GM12878 (cell line): ENCODE data around the gene PKM. TPM values are rescaled to one million over a fixed set of nuclear protein-coding genes. Genes with fewer than 3 reads are reported as not detected.

Source experiments
- ATAC-seq: fragments of 200-7000 bp; cut with Tn5 transposase; 3 replicates; pipeline ENCODE4 v1.9.1; 2020; ENCODE audit warnings: mild to moderate bottlenecking, moderate library complexity
- BruUV-seq: library from RNA; stranded (reverse); fragments of 400-500 nt; replicated peaks from 2 replicates; lab custom pipeline; 2021; lab: Mats Ljungman, UMichigan
- CTCF ChIA-PET: fragments of 300-600 bp; sonication (Branson Sonifier 250); formaldehyde crosslinking; extraction: SDS; loops from one replicate; lab custom pipeline; 2021; ENCODE audit warnings: inconsistent platforms; lab: Yijun Ruan, JAX
- POLR2A ChIA-PET: fragments of 350-600 bp; formaldehyde crosslinking; extraction: SDS; loops from one replicate; lab custom pipeline; 2021; ENCODE audit warnings: inconsistent platforms; lab: Charles Lee
- RAD21 ChIA-PET: fragments of 300-600 bp; sonication (Branson Sonifier 250); formaldehyde crosslinking; loops from one replicate; lab custom pipeline; 2023; ENCODE audit warnings: antibody characterized with exemption; ENCODE audit not compliant: unreplicated experiment; lab: Charles Lee
- SMC1A ChIA-PET: fragments of 300-600 bp; sonication (Branson Sonifier 250); formaldehyde crosslinking; loops from one replicate; lab custom pipeline; 2023; ENCODE audit not compliant: unreplicated experiment, uncharacterized antibody; lab: Charles Lee
- DNase-seq: peaks from one replicate; pipeline ENCODE4 v3.0.0-alpha.2; 2011; ENCODE audit warnings: low read depth, low spot score
- FAIRE-seq: peaks from 3 replicates; lab custom pipeline; 2011; peaks lifted over from hg19 to GRCh38; lab: Jason Lieb, UNC
- H2AFZ ChIP-seq: 2 replicates; pipeline ENCODE4 v1.6.0; 2011; ENCODE audit warnings: low read depth, low read length, control low read depth; ENCODE audit not compliant: control insufficient read depth
- H3K27ac ChIP-seq: 2 replicates; pipeline ENCODE4 v1.5.1; 2011; ENCODE audit warnings: control low read depth; ENCODE audit not compliant: control insufficient read depth, insufficient read depth
- H3K27me3 ChIP-seq, 2 experiments: replicated peaks in 1 of 2; 2 replicates each; pipeline versions ENCODE4 v1.6.0 to v1.6.1; 2011; ENCODE audit warnings: low read length in 1 of 2; ENCODE audit not compliant: control insufficient read depth in 2 of 2, insufficient read depth in 2 of 2
- H3K36me3 ChIP-seq, 2 experiments: 2 replicates each; pipeline ENCODE4 v1.5.1; 2011; ENCODE audit warnings: low read length in 1 of 2; ENCODE audit not compliant: control insufficient read depth in 2 of 2, insufficient read depth in 2 of 2
- H3K4me1 ChIP-seq: 2 replicates; pipeline ENCODE4 v1.6.1; 2011; ENCODE audit warnings: mild to moderate bottlenecking, low read length, moderate library complexity, mixed read lengths; ENCODE audit not compliant: control insufficient read depth, insufficient read depth
- H3K4me2 ChIP-seq: 2 replicates; pipeline ENCODE4 v1.6.0; 2011; ENCODE audit warnings: control low read depth; ENCODE audit not compliant: control insufficient read depth, insufficient read depth
- H3K4me3 ChIP-seq: fragments of 200-600 bp; sonication (generic); 2 replicates; pipeline ENCODE4 v1.5.1; 2016
- H3K79me2 ChIP-seq: 2 replicates; pipeline ENCODE4 v1.6.0; 2011; ENCODE audit warnings: low read length; ENCODE audit not compliant: control insufficient read depth, insufficient read depth
- H3K9ac ChIP-seq: 2 replicates; pipeline ENCODE4 v1.8.0; 2011; ENCODE audit warnings: low read length, control low read depth, mixed read lengths; ENCODE audit not compliant: control insufficient read depth, insufficient read depth
- H3K9me3 ChIP-seq: replicated peaks from 3 replicates; pipeline ENCODE4 v1.5.1; 2011; ENCODE audit warnings: mild to moderate bottlenecking, low read length; ENCODE audit not compliant: control insufficient read depth, insufficient read depth
- H4K20me1 ChIP-seq: 2 replicates; pipeline ENCODE4 v1.6.0; 2011; ENCODE audit not compliant: control insufficient read depth, insufficient read depth
- CEBPZ ChIP-seq: fragments of 150-350 bp; IDR thresholded peaks from 2 replicates; pipeline ENCODE4 v1.6.1; 2016; ENCODE audit warnings: low read depth, low read length
- CREM ChIP-seq: IDR thresholded peaks from 2 replicates; pipeline ENCODE4 v1.6.1; 2014; ENCODE audit warnings: antibody characterized with exemption, low read depth
- EP300 ChIP-seq, 2 experiments: fragments of 150-350 bp in 1 of 2; IDR thresholded peaks; 2 replicates each; pipeline ENCODE4 v1.6.1; 2011 to 2012; ENCODE audit warnings: low read depth in 2 of 2, low read length in 2 of 2, borderline replicate concordance in 1 of 2, improper control_type of control experiment in 1 of 2, inconsistent platforms in 1 of 2; ENCODE audit not compliant: control insufficient read depth in 1 of 2
- MLLT1 ChIP-seq: fragments of 450-650 bp; IDR thresholded peaks from 2 replicates; pipeline ENCODE4 v1.6.1; 2016; ENCODE audit warnings: mild to moderate bottlenecking
- MTA3 ChIP-seq: IDR thresholded peaks from 2 replicates; pipeline ENCODE4 v1.6.1; 2012; ENCODE audit warnings: low read length, inconsistent platforms, borderline replicate concordance
- NFIC ChIP-seq: IDR thresholded peaks from 2 replicates; pipeline ENCODE4 v1.6.1; 2012; ENCODE audit warnings: low read depth, mild to moderate bottlenecking, inconsistent platforms, low read length, moderate library complexity
- POLR2AphosphoS5 ChIP-seq: IDR thresholded peaks from 2 replicates; pipeline ENCODE4 v1.6.1; 2011; ENCODE audit warnings: mild to moderate bottlenecking, low read length, inconsistent platforms
- RFX5 ChIP-seq: IDR thresholded peaks from 2 replicates; pipeline ENCODE4 v1.6.1; 2011; ENCODE audit warnings: low read depth, low read length, improper control_type of control experiment
- SMAD1 ChIP-seq: fragments of 450-650 bp; IDR thresholded peaks from 2 replicates; pipeline ENCODE4 v1.6.1; 2018; ENCODE audit warnings: mild to moderate bottlenecking, low read depth; ENCODE audit not compliant: partially characterized antibody
- SMAD5 ChIP-seq: IDR thresholded peaks from 2 replicates; pipeline ENCODE4 v1.6.1; 2016; ENCODE audit warnings: antibody characterized with exemption, low read depth
- SUPT20H ChIP-seq: IDR thresholded peaks from 2 replicates; pipeline ENCODE4 v1.6.1; 2011; ENCODE audit warnings: low read depth, mild to moderate bottlenecking, low read length, moderate library complexity, borderline replicate concordance; ENCODE audit not compliant: control insufficient read depth
- ZNF274 ChIP-seq: IDR thresholded peaks from one replicate; pipeline ENCODE4 v1.8.0; 2011; ENCODE audit not compliant: insufficient read length, insufficient read depth
- WGBS: methylation state at CpG from one replicate; pipeline ENCODE4 v1.1.6; 2016; ENCODE audit warnings: low lambda C conversion rate; ENCODE audit not compliant: insufficient replicate concordance, insufficient coverage; ENCODE audit errors: missing lambda C conversion rate; 5-methylcytosine and 5-hydroxymethylcytosine counted together
- in situ Hi-C: fragments of 300-500 bp; cut with MboI; formaldehyde crosslinking; loops from 9 replicates; pipeline ENCODE4 v1.14.3; 2018; ENCODE audit warnings: mixed read lengths
- intact Hi-C: fragments of 100-400 bp; cut with micrococcal nuclease; formaldehyde crosslinking; loops from one replicate; pipeline ENCODE4 v1.14.2; 2022; ENCODE audit not compliant: unreplicated experiment
- polyA plus RNA-seq, 11 experiments: library from polyadenylated mRNA; depleted of rRNA in 4 of 11; unstranded in 6 of 11; stranded (reverse) in 5 of 11; fragments of >200 nt; fragmentation: Nextera tagmentation in 4 of 11; fragmentation: Illumina TruSeq in 1 of 11; extraction: Ambion mirVana in 4 of 11; extraction: Trizol in 1 of 11; gene quantifications; 1 replicate in 1 of 11; 2 replicates in 10 of 11; pipeline versions ENCODE4 v1.2.1 to v1.2.3, GENCODE V29; 2011 to 2016; ENCODE audit warnings: inconsistent platforms in 2 of 11, missing spikeins in 2 of 11, low read depth in 1 of 11
- total RNA-seq, 4 experiments: library from RNA; depleted of rRNA in 3 of 4; stranded (reverse); fragments of >200 nt in 3 of 4; fragmentation: Illumina TruSeq in 1 of 4; extraction: Trizol in 1 of 4; gene quantifications; 2 replicates each; pipeline versions ENCODE4 v1.2.1 to v1.2.3, GENCODE V29; 2013 to 2021

Gene PKM
- total and polyA plus RNA-seq, 10 of the 15 experiments (the other 5 are each of a cell fraction or from before 2014, with no cell fraction given) = 491 to 2,011 (median 1,433) TPM

GRCh38 chr15:72192416-72192815 is 38.6 kb downstream of the PKM start (continued):
- TF ChIP-seq RFX5 (no peak), NFIC (no peak), MLLT1 (no peak), ZNF274 (no peak), SMAD1 (no peak), POLR2AphosphoS5 (no peak)

- H4K20me1 ChIP-seq = no peaks in the 10 kb centered on the region
- H3K9me3 ChIP-seq = no peaks in the 10 kb centered on the region
- no peaks in the 10 kb centered on the region for H3K4me1 ChIP-seq
- no peaks in the 10 kb centered on the region for H3K79me2 ChIP-seq
- DNase-seq = no peak
- no peak overlapping the region for H3K4me3 ChIP-seq
- RAD21 ChIA-PET = no interaction called here
- CTCF ChIA-PET = interaction anchor here (1.2 to 1.3 kb wide), 2 partner anchors 33 to 53 kb away, joined by 3 read pairs; no protein-coding TSS in a partner anchor
- H3K36me3 ChIP-seq = no peaks in the 10 kb centered on the region
- peaks cover 0 to 1% of the 10 kb centered on the region in 2 experiments; a peak in 1 of 4 replicates for H3K27me3 ChIP-seq
- WGBS = 35% methylated on average over 2 of the region's 2 CpGs
- intact Hi-C loops = no loop called here
- BruUV-seq = no TSS peak
- H3K27ac ChIP-seq = no peak overlapping the region
- no peak for TF ChIP-seq EP300 (IDR thresholded peaks at IDR 0.05; ENCODE audit: borderline replicate concordance in 1 of 2, control insufficient read depth in 1 of 2, low read depth in 2 of 2, low read length in 2 of 2)
- no peak for TF ChIP-seq SMAD5
- no peak for TF ChIP-seq CEBPZ
- no peak for TF ChIP-seq POLR2AphosphoS5
- no peak for TF ChIP-seq SUPT20H
- no peak for TF ChIP-seq MTA3
- no peak for TF ChIP-seq CREM
- SMC1A ChIA-PET = no interaction called here
- no peak overlapping the region for H3K9ac ChIP-seq
- H3K4me2 ChIP-seq = no peak overlapping the region
- no peak for ATAC-seq
- in situ Hi-C loops = no loop called here
- POLR2A ChIA-PET = no interaction called here
- H2AFZ ChIP-seq = no peak overlapping the region
- no peak for FAIRE-seq
Observed at GRCh38 chr15:72189250-72189902, 41.6 kb downstream of the PKM start.
